ENCODE measurements around the gene NRP2.

- TF ChIP-seq CTCF (IDR thresholded peaks at IDR 0.05): no peak
- TF ChIP-seq EZH2 (IDR thresholded peaks at IDR 0.05; ENCODE audit: borderline replicate concordance, insufficient read depth, low read depth, low read length, poor library complexity, severe bottlenecking): no peak
Measured at GRCh38 chr2:205806143-205806905, 124.0 kb downstream of the NRP2 start.

Data from B cell (primary cell).